ENCODE measurements around the gene GAL3ST1. TPM values are rescaled to one million over a fixed set of nuclear protein-coding genes. Genes with fewer than 3 reads are reported as not detected.

The GAL3ST1 gene
- polyA plus RNA-seq, 1 donor (not counting 4 experiments of a cell fraction or from before 2014, with no cell fraction given), result not detected

GRCh38 chr22:30572210-30572609, 2.3 kb downstream of the GAL3ST1 start:
- DNase-seq (ENCODE audit: low read depth, low spot score) (no peak), FAIRE-seq (no peak)
- peaks cover 13 to 15% of the 10 kb centered on the region in 2 experiments for H3K36me3 ChIP-seq (ENCODE audit: control insufficient read depth in 2 of 2, extremely low read depth in 1 of 2, insufficient read depth in 2 of 2, low read length in 2 of 2)
- no peak overlapping the region for H3K9ac ChIP-seq (ENCODE audit: control insufficient read depth, extremely low read depth, insufficient read depth, low read length)
- dilution Hi-C loops (cut with MboI; ENCODE audit: extremely low pct_ligation_motif_present, low sequenced_read_pairs), result no loop called here
- no peaks in the 10 kb centered on the region for H3K9me1 ChIP-seq (ENCODE audit: control insufficient read depth, extremely low read depth, insufficient read depth, low read length)
- no peak for TF ChIP-seq EZH2 (IDR thresholded peaks at IDR 0.05; ENCODE audit: low read length)
- TF ChIP-seq CTCF (optimal IDR thresholded peaks at IDR 0.05 in 1 of 3, IDR thresholded peaks at IDR 0.05 in 1 of 3, conservative IDR thresholded peaks at IDR 0.05 in 1 of 3; ENCODE audit: extremely low read depth in 1 of 3, insufficient read depth in 2 of 3, low read length in 3 of 3), result no peak
- H3K79me2 ChIP-seq (ENCODE audit: control insufficient read depth, insufficient read depth, low read length), result no peaks in the 10 kb centered on the region
- H2AFZ ChIP-seq (ENCODE audit: control insufficient read depth, low read length), result no peak overlapping the region
- peaks cover 2% of the 10 kb centered on the region for H4K20me1 ChIP-seq (ENCODE audit: control insufficient read depth, extremely low read depth, insufficient read depth, low read length)
- H3K4me2 ChIP-seq (ENCODE audit: control insufficient read depth, extremely low read depth, insufficient read depth, low read depth, low read length), result no peak overlapping the region
- no peaks in the 10 kb centered on the region for H3K9me3 ChIP-seq (ENCODE audit: control insufficient read depth, low read depth, low read length)
- peaks cover 2% of the 10 kb centered on the region for H3K4me1 ChIP-seq (ENCODE audit: control insufficient read depth, extremely low read depth, insufficient read depth, low read length)
- no peak overlapping the region for H3K27ac ChIP-seq (ENCODE audit: control insufficient read depth, insufficient read depth, low read length)
- no peak overlapping the region for H3K4me3 ChIP-seq (ENCODE audit: control insufficient read depth in 2 of 3, extremely low read depth in 1 of 3, insufficient read depth in 2 of 3, low read depth in 1 of 3, low read length in 3 of 3)
- H3K27me3 ChIP-seq (ENCODE audit: control insufficient read depth, extremely low read depth, insufficient read depth, low read length), result peaks cover 9% of the 10 kb centered on the region

- Histone ChIP-seq H3K79me2 (ENCODE audit: control insufficient read depth, insufficient read depth, low read length) (no peaks in the 10 kb centered on the region), H3K4me3 (ENCODE audit: control insufficient read depth in 2 of 3, extremely low read depth in 1 of 3, insufficient read depth in 2 of 3, low read depth in 1 of 3, low read length in 3 of 3) (no peak overlapping the region), H3K9me3 (ENCODE audit: control insufficient read depth, low read depth, low read length) (no peaks in the 10 kb centered on the region), H3K36me3 (ENCODE audit: control insufficient read depth in 2 of 2, extremely low read depth in 1 of 2, insufficient read depth in 2 of 2, low read length in 2 of 2) (no peaks in the 10 kb centered on the region), H3K27me3 (ENCODE audit: control insufficient read depth, extremely low read depth, insufficient read depth, low read length) (peaks cover 18% of the 10 kb centered on the region), H3K4me1 (ENCODE audit: control insufficient read depth, extremely low read depth, insufficient read depth, low read length) (peaks cover under 1% of the 10 kb centered on the region), H3K9me1 (ENCODE audit: control insufficient read depth, extremely low read depth, insufficient read depth, low read length) (no peaks in the 10 kb centered on the region), H4K20me1 (ENCODE audit: control insufficient read depth, extremely low read depth, insufficient read depth, low read length) (no peaks in the 10 kb centered on the region), H2AFZ (ENCODE audit: control insufficient read depth, low read length) (no peak overlapping the region), H3K27ac (ENCODE audit: control insufficient read depth, insufficient read depth, low read length) (no peak overlapping the region), H3K9ac (ENCODE audit: control insufficient read depth, extremely low read depth, insufficient read depth, low read length) (no peak overlapping the region), H3K4me2 (ENCODE audit: control insufficient read depth, extremely low read depth, insufficient read depth, low read depth, low read length) (no peak overlapping the region)
- dilution Hi-C loops (cut with MboI; ENCODE audit: extremely low pct_ligation_motif_present, low sequenced_read_pairs), result no loop called here
- DNase-seq (ENCODE audit: low read depth, low spot score), result no peak
- no peak for TF ChIP-seq EZH2 (IDR thresholded peaks at IDR 0.05; ENCODE audit: low read length)
- FAIRE-seq, result no peak
Observed at GRCh38 chr22:30569674-30570202, 4.7 kb downstream of the GAL3ST1 start.

All from keratinocyte (primary cell).